Natural killer cell treated with Interleukin-12 subunit alpha and Interleukin-12 subunit beta and Interleukin-15 and Interleukin-18, amount 100 ng/mL, for 72 hours (primary cell): ENCODE data around the gene TBPL2. TPM values are rescaled to one million over a fixed set of nuclear protein-coding genes. Genes with fewer than 3 reads are reported as not detected.
A peak's percentile ranks its signal among the peaks of the same experiment; 100 is the strongest.

ENCODE experiments used
- ATAC-seq, 2 donors: fragments of 150-1000 bp; cut with Tn5 transposase in 1 of 2; sonication (Bioruptor Pico), chemical (Tn5 transposase) in 1 of 2; 2 replicates each; pipeline ENCODE4 v1.10.0; 2021
- DNase-seq: peaks from one replicate; pipeline ENCODE4 v3.0.0; 2022; ENCODE audit warnings: low spot score
- H3K27ac Mint-ChIP-seq, 2 donors: 1 replicate in 1 of 2; 2 replicates in 1 of 2; pipeline ENCODE4 v1.8.0; 2022; ENCODE audit warnings: mixed read lengths in 2 of 2, mild to moderate bottlenecking in 1 of 2, moderate library complexity in 1 of 2
- H3K27me3 Mint-ChIP-seq, 2 donors: 1 replicate in 1 of 2; 2 replicates in 1 of 2; pipeline ENCODE4 v1.8.0; 2022; ENCODE audit warnings: mixed read lengths in 2 of 2
- H3K36me3 Mint-ChIP-seq: one replicate; pipeline ENCODE4 v1.8.0; 2022; ENCODE audit warnings: mixed read lengths
- H3K4me1 Mint-ChIP-seq, 2 donors: 1 replicate in 1 of 2; 2 replicates in 1 of 2; pipeline ENCODE4 v1.8.0; 2022; ENCODE audit warnings: low read depth in 2 of 2, mixed read lengths in 2 of 2, mild to moderate bottlenecking in 1 of 2
- H3K4me3 Mint-ChIP-seq: one replicate; pipeline ENCODE4 v1.8.0; 2022; ENCODE audit warnings: mixed read lengths
- H3K9me3 Mint-ChIP-seq: 2 replicates; pipeline ENCODE4 v1.8.0; 2022; ENCODE audit warnings: mixed read lengths
- total RNA-seq, 2 donors: library from RNA; stranded (reverse); gene quantifications; one replicate each; pipeline ENCODE4 v1.2.3, GENCODE V29; 2022

Gene TBPL2
- total RNA-seq, 2 donors from 2014 or later: not detected

DNA sequence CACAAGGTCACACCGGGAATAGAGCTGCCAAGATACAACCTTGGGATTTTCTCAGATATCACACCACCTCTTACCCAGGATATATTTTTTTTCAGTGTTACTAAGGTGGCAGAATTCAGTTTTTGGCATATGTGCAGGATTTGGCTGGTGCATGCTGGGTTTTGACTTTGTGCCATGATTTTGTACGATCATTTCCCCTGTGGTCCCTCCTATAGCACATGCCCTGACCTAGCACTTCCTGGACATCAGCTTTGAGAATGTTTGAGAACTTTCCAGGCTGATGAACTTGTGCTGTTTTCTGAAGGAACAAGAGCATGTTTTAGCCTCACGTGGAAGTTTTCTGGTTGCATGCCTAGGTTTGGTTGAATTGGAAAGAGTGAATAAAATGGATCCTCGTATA, 11.0 kb upstream of the TBPL2 start:
- Mint-ChIP-seq H3K4me1 (no peaks in the 10 kb centered on the region), H3K9me3 (no peaks in the 10 kb centered on the region), H3K36me3 (no peaks in the 10 kb centered on the region), H3K4me3 (no peak overlapping the region), H3K27me3 (peaks cover 9 to 14% of the 10 kb centered on the region in 2 donors), H3K27ac (no peak overlapping the region)
- DNase-seq: no peak
- no peak for ATAC-seq

- DNase-seq (no peak), ATAC-seq (peak in 1 of 2 donors; percentile 43)
- no peak overlapping the region for H3K27ac Mint-ChIP-seq
- no peaks in the 10 kb centered on the region for H3K9me3 Mint-ChIP-seq
- peaks cover 11 to 14% of the 10 kb centered on the region in 2 donors for H3K27me3 Mint-ChIP-seq
- H3K4me3 Mint-ChIP-seq: no peak overlapping the region
- no peaks in the 10 kb centered on the region for H3K36me3 Mint-ChIP-seq
- H3K4me1 Mint-ChIP-seq: no peaks in the 10 kb centered on the region
These were observed 10.6 kb upstream of the TBPL2 start for GRCh38 chr14:55450987-55451386.

DNA sequence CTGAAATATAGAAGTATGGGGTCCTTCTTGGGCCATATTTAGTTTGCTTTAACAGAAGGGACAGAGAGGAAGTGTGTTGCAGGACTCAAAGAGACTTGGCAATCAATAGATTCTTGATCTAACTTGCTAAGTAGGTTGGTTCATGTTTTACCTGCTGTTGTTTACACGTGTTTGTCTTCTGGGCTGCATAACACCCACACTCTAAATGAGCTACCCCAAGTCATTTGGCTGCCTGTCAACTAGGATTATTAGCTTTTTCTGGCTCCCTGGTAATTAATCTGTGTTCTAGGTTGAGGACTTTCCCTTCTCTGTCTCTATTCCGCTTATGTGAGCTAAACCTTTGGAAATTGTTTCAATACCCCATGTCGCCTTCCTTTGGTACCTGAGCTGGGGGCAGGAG, 10.1 kb upstream of the TBPL2 start:
- Mint-ChIP-seq H3K27me3 (peaks cover 11 to 14% of the 10 kb centered on the region in 2 donors), H3K4me3 (no peak overlapping the region), H3K27ac (no peak overlapping the region), H3K4me1 (no peaks in the 10 kb centered on the region), H3K9me3 (no peaks in the 10 kb centered on the region), H3K36me3 (no peaks in the 10 kb centered on the region)
- DNase-seq (no peak), ATAC-seq (no peak)

DNA sequence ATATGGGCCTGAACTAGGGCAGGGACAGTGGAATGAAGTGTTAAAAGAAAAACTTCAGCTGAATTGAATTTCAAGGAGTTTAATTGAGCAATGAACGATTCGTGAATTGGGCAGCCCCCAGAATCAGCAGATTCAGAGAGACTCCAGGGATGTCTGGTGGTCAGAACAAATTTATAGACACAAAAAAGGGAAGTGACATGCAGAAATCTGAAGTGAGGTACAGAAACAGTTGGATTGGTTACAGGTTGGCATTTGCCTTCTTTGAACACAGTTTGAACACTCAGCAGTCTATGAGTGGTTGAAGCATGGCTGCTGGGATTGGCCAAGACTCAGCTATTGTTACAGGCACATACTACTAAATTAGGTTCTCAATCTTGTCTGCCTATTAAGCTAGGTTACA, 9.7 kb upstream of the TBPL2 start:
- no peaks in the 10 kb centered on the region for H3K9me3 Mint-ChIP-seq
- H3K4me3 Mint-ChIP-seq: no peak overlapping the region
- peaks cover 11 to 14% of the 10 kb centered on the region in 2 donors for H3K27me3 Mint-ChIP-seq
- no peaks in the 10 kb centered on the region for H3K36me3 Mint-ChIP-seq
- DNase-seq: no peak
- H3K27ac Mint-ChIP-seq: no peak overlapping the region
- H3K4me1 Mint-ChIP-seq: no peaks in the 10 kb centered on the region
- ATAC-seq: no peak

DNA sequence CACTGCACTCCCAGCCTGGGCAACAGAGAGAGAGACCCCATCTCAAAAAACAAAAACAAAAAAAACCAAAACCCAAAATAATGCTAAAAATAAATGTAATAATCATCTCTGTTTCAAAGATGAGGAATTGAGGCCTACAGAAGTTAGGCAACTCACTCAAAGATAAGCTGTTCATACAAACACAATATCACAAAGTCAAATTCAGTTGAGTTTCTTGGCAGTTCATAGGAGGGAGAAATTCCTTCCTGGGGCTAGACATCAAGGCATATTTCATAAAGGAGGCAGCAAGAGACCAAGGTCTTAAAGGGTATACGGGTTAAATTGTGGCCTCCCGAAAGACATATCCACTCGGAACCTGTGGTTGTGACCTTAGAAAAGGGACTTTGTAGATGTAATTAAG, 8.7 kb upstream of the TBPL2 start:
- no peaks in the 10 kb centered on the region for H3K36me3 Mint-ChIP-seq

DNA sequence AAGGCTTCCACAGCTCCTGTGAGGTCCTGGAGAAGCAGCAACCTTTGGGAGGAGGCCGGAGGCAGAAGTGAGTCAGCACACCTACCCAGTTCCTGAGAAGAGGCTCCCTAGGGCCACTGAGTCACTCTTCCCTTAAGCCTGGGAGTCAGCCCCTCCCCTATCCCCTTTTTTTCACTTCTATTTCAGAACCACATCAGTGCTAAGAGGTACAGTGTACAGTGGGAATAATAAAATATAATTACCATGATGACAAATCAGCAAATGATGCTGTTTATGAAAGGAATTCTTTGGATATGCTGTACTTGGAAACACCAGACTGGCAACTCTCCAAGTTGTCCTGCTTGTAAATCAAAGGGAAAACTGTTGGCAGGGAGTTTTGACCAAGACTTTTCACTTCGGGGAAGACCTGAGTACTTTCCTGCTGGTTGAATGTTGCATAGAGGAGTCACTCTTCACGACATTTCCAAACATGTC, 7.8 kb upstream of the TBPL2 start:
- Mint-ChIP-seq H3K4me3 (no peak overlapping the region), H3K27me3 (peaks cover 0 to 5% of the 10 kb centered on the region in 2 donors), H3K9me3 (no peaks in the 10 kb centered on the region), H3K27ac (no peak overlapping the region), H3K36me3 (no peaks in the 10 kb centered on the region), H3K4me1 (no peaks in the 10 kb centered on the region)
- DNase-seq (no peak), ATAC-seq (no peak)

More for the DNA sequence above, 8.7 kb upstream of the TBPL2 start:
- Mint-ChIP-seq H3K27ac (no peak overlapping the region), H3K9me3 (no peaks in the 10 kb centered on the region), H3K4me1 (no peaks in the 10 kb centered on the region), H3K27me3 (peaks cover 5 to 8% of the 10 kb centered on the region in 2 donors), H3K4me3 (no peak overlapping the region)
- DNase-seq (no peak), ATAC-seq (no peak)

GRCh38 chr14:55446833-55447232, 6.4 kb upstream of the TBPL2 start:
- peaks cover 0 to 2% of the 10 kb centered on the region in 2 donors for H3K27me3 Mint-ChIP-seq
- no peaks in the 10 kb centered on the region for H3K9me3 Mint-ChIP-seq
- no peak overlapping the region for H3K27ac Mint-ChIP-seq

DNA sequence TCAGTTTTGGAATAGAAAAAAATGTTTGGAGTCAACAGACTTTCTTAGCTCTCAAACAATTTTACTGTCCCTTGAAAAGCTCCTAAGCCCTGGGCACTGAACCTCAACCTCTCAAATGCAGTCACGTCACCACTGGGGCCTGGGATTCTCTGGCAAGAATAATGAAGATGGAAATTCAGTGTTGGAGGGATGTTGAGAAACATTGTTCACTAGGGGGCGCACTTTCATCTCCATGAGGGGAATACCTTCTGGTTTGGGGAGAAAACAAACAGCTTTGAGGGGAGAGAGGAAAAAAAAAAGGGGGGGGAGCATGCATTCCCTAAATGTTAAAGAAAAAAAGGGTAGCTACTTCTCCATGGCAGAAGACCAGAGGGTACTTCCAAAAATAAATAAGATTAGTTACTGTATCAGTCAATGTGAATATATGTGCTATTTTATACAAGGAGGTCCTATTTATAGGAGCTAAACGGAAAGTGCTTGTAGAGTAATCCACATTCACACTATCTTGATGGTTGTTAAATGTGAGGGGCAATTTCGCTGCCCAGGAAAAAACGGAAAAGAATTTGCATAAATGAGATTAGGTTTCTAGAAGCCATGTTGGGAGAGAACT, 5.8 kb upstream of the TBPL2 start:
- Mint-ChIP-seq H3K9me3 (no peaks in the 10 kb centered on the region), H3K4me1 (no peaks in the 10 kb centered on the region), H3K4me3 (no peak overlapping the region), H3K36me3 (no peaks in the 10 kb centered on the region), H3K27me3 (peaks cover 0 to 2% of the 10 kb centered on the region in 2 donors), H3K27ac (no peak overlapping the region)
- peak; percentile 65 for DNase-seq
- no peak for ATAC-seq

More at GRCh38 chr14:55446833-55447232, 6.4 kb upstream of the TBPL2 start:
- no peak for ATAC-seq
- H3K4me3 Mint-ChIP-seq: no peak overlapping the region
- DNase-seq: no peak
- no peaks in the 10 kb centered on the region for H3K36me3 Mint-ChIP-seq
- H3K4me1 Mint-ChIP-seq: no peaks in the 10 kb centered on the region

GRCh38 chr14:55441286-55441685, 870 bp upstream of the TBPL2 start:
- Mint-ChIP-seq H3K4me1 (no peaks in the 10 kb centered on the region), H3K36me3 (no peaks in the 10 kb centered on the region), H3K4me3 (no peak overlapping the region), H3K27me3 (peaks cover 0 to 6% of the 10 kb centered on the region in 2 donors), H3K9me3 (no peaks in the 10 kb centered on the region), H3K27ac (no peak overlapping the region)
- DNase-seq: no peak
- no peak for ATAC-seq

- peaks cover 0 to 5% of the 10 kb centered on the region in 2 donors for H3K27me3 Mint-ChIP-seq
- no peaks in the 10 kb centered on the region for H3K36me3 Mint-ChIP-seq
- H3K9me3 Mint-ChIP-seq: no peaks in the 10 kb centered on the region
- peaks cover 5 to 10% of the 10 kb centered on the region in 2 donors for H3K4me1 Mint-ChIP-seq
- no peak overlapping the region for H3K27ac Mint-ChIP-seq
- ATAC-seq: no peak
- H3K4me3 Mint-ChIP-seq: no peak overlapping the region
- DNase-seq: no peak
These were observed 2.2 kb downstream of the TBPL2 start for GRCh38 chr14:55438066-55438683.

- DNase-seq (no peak), ATAC-seq (no peak)
- Mint-ChIP-seq H3K4me3 (no peak overlapping the region), H3K36me3 (no peaks in the 10 kb centered on the region), H3K4me1 (peaks cover 5 to 10% of the 10 kb centered on the region in 2 donors), H3K27ac (no peak overlapping the region), H3K9me3 (no peaks in the 10 kb centered on the region), H3K27me3 (peaks cover 0 to 5% of the 10 kb centered on the region in 2 donors)
These were observed 3.5 kb downstream of the TBPL2 start for GRCh38 chr14:55436931-55437330.

DNA sequence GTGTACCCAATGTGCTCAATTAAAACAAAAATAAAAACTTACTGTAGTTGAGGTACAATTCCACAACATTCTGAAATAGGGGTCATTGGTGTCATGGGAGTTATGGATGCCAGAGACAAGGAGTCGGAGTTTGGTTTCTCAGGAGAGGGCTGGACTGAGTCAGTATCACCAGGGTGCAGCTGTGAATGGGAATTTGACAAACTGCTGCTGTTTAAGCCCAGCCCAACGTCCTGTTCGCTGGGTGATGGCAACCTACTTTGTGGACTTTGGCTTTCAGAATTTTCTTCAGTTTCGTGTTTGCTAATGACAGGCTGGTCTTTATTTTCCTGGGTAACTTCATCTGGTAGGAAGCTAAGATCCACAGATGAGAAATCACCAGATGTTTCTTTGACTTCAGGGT, 3.9 kb downstream of the TBPL2 start:
- H3K9me3 Mint-ChIP-seq: no peaks in the 10 kb centered on the region
- H3K27ac Mint-ChIP-seq: no peak overlapping the region
- DNase-seq (no peak), ATAC-seq (no peak)
- H3K27me3 Mint-ChIP-seq: peaks cover 0 to 5% of the 10 kb centered on the region in 2 donors
- no peaks in the 10 kb centered on the region for H3K36me3 Mint-ChIP-seq
- H3K4me1 Mint-ChIP-seq: peaks cover 5 to 10% of the 10 kb centered on the region in 2 donors
- H3K4me3 Mint-ChIP-seq: no peak overlapping the region

GRCh38 chr14:55434805-55435174, 5.6 kb downstream of the TBPL2 start:
- no peak overlapping the region for H3K27ac Mint-ChIP-seq
- ATAC-seq (no peak), DNase-seq (no peak)
- peaks cover 5 to 10% of the 10 kb centered on the region in 2 donors for H3K4me1 Mint-ChIP-seq
- H3K27me3 Mint-ChIP-seq: peaks cover 0 to 5% of the 10 kb centered on the region in 2 donors
- H3K4me3 Mint-ChIP-seq: no peak overlapping the region
- H3K36me3 Mint-ChIP-seq: no peaks in the 10 kb centered on the region
- no peaks in the 10 kb centered on the region for H3K9me3 Mint-ChIP-seq

DNA sequence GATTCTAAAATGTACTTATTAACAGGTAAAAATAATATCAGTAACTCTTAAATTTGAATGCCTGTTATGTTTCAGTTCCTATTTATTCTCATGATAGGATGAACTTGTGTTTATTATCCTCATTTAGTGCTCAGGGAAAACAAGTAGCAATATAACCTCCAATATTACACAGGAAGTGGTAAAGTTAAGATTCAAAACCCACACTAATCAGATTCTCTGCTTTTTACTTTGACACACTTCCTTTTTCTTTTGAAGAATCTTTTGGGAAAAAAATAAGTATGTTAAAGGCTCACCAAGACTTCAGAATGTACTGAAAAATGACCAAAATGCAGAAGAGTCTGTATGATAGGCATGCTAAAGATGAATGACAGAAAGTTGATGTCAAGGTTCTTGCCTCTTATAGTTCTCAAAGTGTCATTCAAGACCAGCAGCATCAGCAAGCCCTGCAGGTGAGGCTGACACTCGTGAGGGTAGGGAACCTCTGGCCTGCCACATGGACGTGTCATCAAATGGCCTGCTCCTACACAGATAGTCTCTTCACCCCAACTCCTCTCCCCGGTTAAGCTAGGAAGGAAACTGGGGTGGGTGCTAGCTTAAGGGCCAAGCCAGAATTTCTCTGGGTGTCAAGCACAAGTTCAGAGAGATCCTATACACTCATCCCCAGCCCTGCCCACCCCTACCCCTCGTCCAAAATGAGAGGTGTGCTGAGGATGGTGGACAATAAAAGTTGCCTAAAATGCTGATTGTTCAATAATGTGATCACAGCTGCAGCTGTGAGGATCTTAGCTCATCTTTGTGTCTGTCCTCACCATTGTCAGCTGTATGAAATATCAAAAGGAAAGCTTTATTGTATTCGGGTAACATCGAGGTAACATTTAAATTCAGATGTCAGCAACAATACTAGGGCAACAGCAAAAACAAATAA, 6.3 kb downstream of the TBPL2 start:
- no peak overlapping the region for H3K27ac Mint-ChIP-seq
- peaks cover 5 to 10% of the 10 kb centered on the region in 2 donors for H3K4me1 Mint-ChIP-seq
- H3K9me3 Mint-ChIP-seq: no peaks in the 10 kb centered on the region
- no peak overlapping the region for H3K4me3 Mint-ChIP-seq
- DNase-seq (no peak), ATAC-seq (peak in 1 of 2 donors; percentile 44)
- peaks cover 0 to 5% of the 10 kb centered on the region in 2 donors for H3K27me3 Mint-ChIP-seq
- H3K36me3 Mint-ChIP-seq: no peaks in the 10 kb centered on the region
